ENCODE data around the gene ASMTL. TPM values are rescaled to one million over a fixed set of nuclear protein-coding genes. Genes with fewer than 3 reads are reported as not detected.

The ASMTL gene
- total and polyA plus RNA-seq, 2 experiments from 2014 or later = 53.7 to 61.2 TPM

DNA sequence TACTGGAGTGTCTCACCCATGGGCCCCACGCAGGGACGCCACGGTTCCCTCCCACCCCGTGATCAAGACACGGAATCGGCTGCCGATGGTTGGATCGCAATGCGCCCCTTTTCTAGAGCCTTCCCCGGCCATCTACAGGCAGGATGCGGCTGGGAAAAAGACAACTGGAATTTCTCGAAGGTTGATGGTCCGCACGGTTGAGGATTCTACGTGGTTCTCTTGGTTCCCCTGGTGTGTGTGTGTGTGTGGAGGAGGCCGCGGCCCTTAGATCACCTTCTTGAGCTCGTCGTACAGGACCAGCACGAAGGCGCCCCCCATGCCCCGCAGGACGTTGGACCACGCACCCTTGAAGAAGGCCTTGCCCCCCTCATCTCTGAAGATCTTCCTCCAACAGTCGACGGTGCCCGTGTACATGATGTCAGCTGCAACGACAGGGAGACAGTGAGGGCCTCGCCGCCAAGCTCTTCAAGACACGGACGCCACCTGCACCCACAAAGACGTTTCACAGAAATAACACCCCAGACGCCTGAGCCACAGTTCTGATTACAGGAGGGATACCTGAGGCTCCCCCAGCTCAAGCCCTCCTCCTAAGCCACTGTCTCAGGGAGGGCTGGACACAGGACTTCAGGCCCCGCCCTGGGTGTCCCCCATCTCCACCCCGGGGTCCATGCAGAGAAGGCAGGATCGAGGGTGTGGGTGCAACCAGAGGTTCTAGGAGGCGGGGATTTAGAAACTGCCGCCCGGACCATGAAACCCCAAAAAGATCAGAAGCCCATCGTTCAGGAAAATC, 66.2 kb downstream of the ASMTL start (continued):
- TF ChIP-seq, protein P1, sequence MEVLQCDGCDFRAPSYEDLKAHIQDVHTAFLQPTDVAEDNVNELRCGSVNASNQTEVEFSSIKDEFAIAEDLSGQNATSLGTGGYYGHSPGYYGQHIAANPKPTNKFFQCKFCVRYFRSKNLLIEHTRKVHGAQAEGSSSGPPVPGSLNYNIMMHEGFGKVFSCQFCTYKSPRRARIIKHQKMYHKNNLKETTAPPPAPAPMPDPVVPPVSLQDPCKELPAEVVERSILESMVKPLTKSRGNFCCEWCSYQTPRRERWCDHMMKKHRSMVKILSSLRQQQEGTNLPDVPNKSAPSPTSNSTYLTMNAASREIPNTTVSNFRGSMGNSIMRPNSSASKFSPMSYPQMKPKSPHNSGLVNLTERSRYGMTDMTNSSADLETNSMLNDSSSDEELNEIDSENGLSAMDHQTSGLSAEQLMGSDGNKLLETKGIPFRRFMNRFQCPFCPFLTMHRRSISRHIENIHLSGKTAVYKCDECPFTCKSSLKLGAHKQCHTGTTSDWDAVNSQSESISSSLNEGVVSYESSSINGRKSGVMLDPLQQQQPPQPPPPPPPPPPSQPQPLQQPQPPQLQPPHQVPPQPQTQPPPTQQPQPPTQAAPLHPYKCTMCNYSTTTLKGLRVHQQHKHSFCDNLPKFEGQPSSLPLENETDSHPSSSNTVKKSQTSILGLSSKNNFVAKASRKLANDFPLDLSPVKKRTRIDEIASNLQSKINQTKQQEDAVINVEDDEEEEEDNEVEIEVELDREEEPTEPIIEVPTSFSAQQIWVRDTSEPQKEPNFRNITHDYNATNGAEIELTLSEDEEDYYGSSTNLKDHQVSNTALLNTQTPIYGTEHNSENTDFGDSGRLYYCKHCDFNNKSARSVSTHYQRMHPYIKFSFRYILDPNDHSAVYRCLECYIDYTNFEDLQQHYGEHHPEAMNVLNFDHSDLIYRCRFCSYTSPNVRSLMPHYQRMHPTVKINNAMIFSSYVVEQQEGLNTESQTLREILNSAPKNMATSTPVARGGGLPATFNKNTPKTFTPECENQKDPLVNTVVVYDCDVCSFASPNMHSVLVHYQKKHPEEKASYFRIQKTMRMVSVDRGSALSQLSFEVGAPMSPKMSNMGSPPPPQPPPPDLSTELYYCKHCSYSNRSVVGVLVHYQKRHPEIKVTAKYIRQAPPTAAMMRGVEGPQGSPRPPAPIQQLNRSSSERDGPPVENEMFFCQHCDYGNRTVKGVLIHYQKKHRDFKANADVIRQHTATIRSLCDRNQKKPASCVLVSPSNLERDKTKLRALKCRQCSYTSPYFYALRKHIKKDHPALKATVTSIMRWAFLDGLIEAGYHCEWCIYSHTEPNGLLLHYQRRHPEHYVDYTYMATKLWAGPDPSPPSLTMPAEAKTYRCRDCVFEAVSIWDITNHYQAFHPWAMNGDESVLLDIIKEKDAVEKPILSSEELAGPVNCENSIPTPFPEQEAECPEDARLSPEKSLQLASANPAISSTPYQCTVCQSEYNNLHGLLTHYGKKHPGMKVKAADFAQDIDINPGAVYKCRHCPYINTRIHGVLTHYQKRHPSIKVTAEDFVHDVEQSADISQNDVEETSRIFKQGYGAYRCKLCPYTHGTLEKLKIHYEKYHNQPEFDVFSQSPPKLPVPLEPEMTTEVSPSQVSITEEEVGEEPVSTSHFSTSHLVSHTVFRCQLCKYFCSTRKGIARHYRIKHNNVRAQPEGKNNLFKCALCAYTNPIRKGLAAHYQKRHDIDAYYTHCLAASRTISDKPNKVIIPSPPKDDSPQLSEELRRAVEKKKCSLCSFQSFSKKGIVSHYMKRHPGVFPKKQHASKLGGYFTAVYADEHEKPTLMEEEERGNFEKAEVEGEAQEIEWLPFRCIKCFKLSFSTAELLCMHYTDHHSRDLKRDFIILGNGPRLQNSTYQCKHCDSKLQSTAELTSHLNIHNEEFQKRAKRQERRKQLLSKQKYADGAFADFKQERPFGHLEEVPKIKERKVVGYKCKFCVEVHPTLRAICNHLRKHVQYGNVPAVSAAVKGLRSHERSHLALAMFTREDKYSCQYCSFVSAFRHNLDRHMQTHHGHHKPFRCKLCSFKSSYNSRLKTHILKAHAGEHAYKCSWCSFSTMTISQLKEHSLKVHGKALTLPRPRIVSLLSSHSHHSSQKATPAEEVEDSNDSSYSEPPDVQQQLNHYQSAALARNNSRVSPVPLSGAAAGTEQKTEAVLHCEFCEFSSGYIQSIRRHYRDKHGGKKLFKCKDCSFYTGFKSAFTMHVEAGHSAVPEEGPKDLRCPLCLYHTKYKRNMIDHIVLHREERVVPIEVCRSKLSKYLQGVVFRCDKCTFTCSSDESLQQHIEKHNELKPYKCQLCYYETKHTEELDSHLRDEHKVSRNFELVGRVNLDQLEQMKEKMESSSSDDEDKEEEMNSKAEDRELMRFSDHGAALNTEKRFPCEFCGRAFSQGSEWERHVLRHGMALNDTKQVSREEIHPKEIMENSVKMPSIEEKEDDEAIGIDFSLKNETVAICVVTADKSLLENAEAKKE (CRISPR knock-in tag; IDR thresholded peaks at IDR 0.05) = no peak
- TF ChIP-seq ZNF114 (CRISPR knock-in tag; IDR thresholded peaks at IDR 0.05) (no peak), JUNB (IDR thresholded peaks at IDR 0.05; ENCODE audit: unreplicated experiment) (no peak), NANOG (IDR thresholded peaks at IDR 0.05; ENCODE audit: borderline replicate concordance) (no peak), ZNF331 (CRISPR knock-in tag; IDR thresholded peaks at IDR 0.05; ENCODE audit: low read depth) (no peak), EZH2 (IDR thresholded peaks at IDR 0.05; ENCODE audit: low read depth, unreplicated experiment) (no peak), EZH2phosphoT487 (IDR thresholded peaks at IDR 0.05; ENCODE audit: unreplicated experiment) (no peak), POLR2AphosphoS5 (IDR thresholded peaks at IDR 0.05; ENCODE audit: low read depth) (no peak)
- TF ChIP-seq, protein P2, sequence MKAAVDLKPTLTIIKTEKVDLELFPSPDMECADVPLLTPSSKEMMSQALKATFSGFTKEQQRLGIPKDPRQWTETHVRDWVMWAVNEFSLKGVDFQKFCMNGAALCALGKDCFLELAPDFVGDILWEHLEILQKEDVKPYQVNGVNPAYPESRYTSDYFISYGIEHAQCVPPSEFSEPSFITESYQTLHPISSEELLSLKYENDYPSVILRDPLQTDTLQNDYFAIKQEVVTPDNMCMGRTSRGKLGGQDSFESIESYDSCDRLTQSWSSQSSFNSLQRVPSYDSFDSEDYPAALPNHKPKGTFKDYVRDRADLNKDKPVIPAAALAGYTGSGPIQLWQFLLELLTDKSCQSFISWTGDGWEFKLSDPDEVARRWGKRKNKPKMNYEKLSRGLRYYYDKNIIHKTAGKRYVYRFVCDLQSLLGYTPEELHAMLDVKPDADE (IDR thresholded peaks at IDR 0.05) = no peak

All from GM23338 (cell line).